ENCODE measurements around the gene OR6S1. TPM values are rescaled to one million over a fixed set of nuclear protein-coding genes. Genes with fewer than 3 reads are reported as not detected.

Gene OR6S1
- total and polyA plus RNA-seq, 8 donors: not detected

GRCh38 chr14:20632831-20633691, 8.4 kb downstream of the OR6S1 start:
- Histone ChIP-seq H3K36me3 (no peaks in the 10 kb centered on the region), H3K4me3 (peak overlapping the region; percentile 24 to 49 (median 32)), H3K9me3 (no peaks in the 10 kb centered on the region), H3K4me1 (peaks cover 15 to 38% (median 30%) of the 10 kb centered on the region in 4 donors), H3K27me3 (peaks cover 0 to 63% (median 5%) of the 10 kb centered on the region in 3 donors), H3K27ac (peak overlapping the region in 1 of 5 donors; percentile 2)
- WGBS, 5 donors: 5 to 8% (median 7%) methylated on average over 35 to 45 of the region's 45 CpGs
- DNase-seq: peak; percentile 43 to 67
- intact Hi-C loops (cut with DNase I; ENCODE audit: low total_unique reads): no loop called here
- TF ChIP-seq POLR2A (IDR thresholded peaks at IDR 0.05): no peak
- TF ChIP-seq POLR2AphosphoS5 (IDR thresholded peaks at IDR 0.05): no peak
- TF ChIP-seq CTCF (IDR thresholded peaks at IDR 0.05): no peak
- TF ChIP-seq EP300 (IDR thresholded peaks at IDR 0.05): no peak

GRCh38 chr14:20632448-20632830, 9.1 kb downstream of the OR6S1 start:
- Histone ChIP-seq H3K36me3 (no peaks in the 10 kb centered on the region), H3K4me3 (peak overlapping the region; percentile 24 to 49 (median 32)), H3K9me3 (no peaks in the 10 kb centered on the region), H3K27me3 (peaks cover 0 to 62% (median 5%) of the 10 kb centered on the region in 3 donors), H3K27ac (no peak overlapping the region), H3K4me1 (peaks cover 15 to 38% (median 30%) of the 10 kb centered on the region in 4 donors)
- WGBS, 5 donors: 1 to 2% (median 2%) methylated on average over 19 of the region's 19 CpGs
- intact Hi-C loops (cut with DNase I; ENCODE audit: low total_unique reads): no loop called here
- TF ChIP-seq POLR2A (IDR thresholded peaks at IDR 0.05) (no peak), EP300 (IDR thresholded peaks at IDR 0.05) (no peak), POLR2AphosphoS5 (IDR thresholded peaks at IDR 0.05) (no peak), CTCF (IDR thresholded peaks at IDR 0.05) (no peak)
- DNase-seq: no peak

GRCh38 chr14:20631880-20632389, 9.6 kb downstream of the OR6S1 start:
- Histone ChIP-seq H3K9me3 (no peaks in the 10 kb centered on the region), H3K27me3 (peaks cover 0 to 64% (median 5%) of the 10 kb centered on the region in 3 donors), H3K27ac (no peak overlapping the region), H3K4me3 (peak overlapping the region; percentile 24 to 49 (median 32)), H3K36me3 (no peaks in the 10 kb centered on the region), H3K4me1 (peaks cover 15 to 40% (median 30%) of the 10 kb centered on the region in 4 donors)
- intact Hi-C loops (cut with DNase I; ENCODE audit: low total_unique reads): no loop called here
- WGBS, 5 donors: 1 to 3% (median 3%) methylated on average over 18 of the region's 18 CpGs
- TF ChIP-seq EP300 (IDR thresholded peaks at IDR 0.05): no peak
- TF ChIP-seq POLR2A (IDR thresholded peaks at IDR 0.05): no peak
- no peak for TF ChIP-seq POLR2AphosphoS5 (IDR thresholded peaks at IDR 0.05)
- no peak for TF ChIP-seq CTCF (IDR thresholded peaks at IDR 0.05)
- peak; percentile 69 to 76 for DNase-seq

GRCh38 chr14:20631023-20631879, 10.2 kb downstream of the OR6S1 start:
- H3K9me3 ChIP-seq: no peaks in the 10 kb centered on the region

More at GRCh38 chr14:20631023-20631879, 10.2 kb downstream of the OR6S1 start:
- Histone ChIP-seq H3K36me3 (no peaks in the 10 kb centered on the region), H3K27ac (peak overlapping the region in 1 of 5 donors; percentile 47), H3K4me1 (peaks cover 15 to 47% (median 33%) of the 10 kb centered on the region in 4 donors), H3K4me3 (peak overlapping the region; percentile 27 to 49 (median 32)), H3K27me3 (peaks cover 0 to 64% (median 5%) of the 10 kb centered on the region in 3 donors)
- WGBS, 5 donors: 1 to 4% (median 2%) methylated on average over 19 of the region's 19 CpGs
- intact Hi-C loops (cut with DNase I; ENCODE audit: low total_unique reads): no loop called here
- TF ChIP-seq EP300 (IDR thresholded peaks at IDR 0.05): no peak
- no peak for TF ChIP-seq POLR2AphosphoS5 (IDR thresholded peaks at IDR 0.05)
- no peak for TF ChIP-seq POLR2A (IDR thresholded peaks at IDR 0.05)
- no peak for TF ChIP-seq CTCF (IDR thresholded peaks at IDR 0.05)
- peak; percentile 39 to 65 for DNase-seq
